Chondrocyte (in vitro differentiated cells): ENCODE results near the gene KLHL26. TPM values are rescaled to one million over a fixed set of nuclear protein-coding genes. Genes with fewer than 3 reads are reported as not detected.

Experiments
- DNase-seq: peaks from one replicate; pipeline ENCODE4 v3.0.0; 2021; ENCODE audit warnings: mixed read lengths, low spot score
- H3K27ac Mint-ChIP-seq: one replicate; pipeline ENCODE4 v1.8.0; 2021; ENCODE audit warnings: mild to moderate bottlenecking, moderate library complexity, mixed read lengths; ENCODE audit not compliant: unreplicated experiment
- H3K27me3 Mint-ChIP-seq: 2 replicates; pipeline ENCODE4 v1.8.0; 2021; ENCODE audit warnings: low read depth, mixed read lengths
- H3K36me3 Mint-ChIP-seq: 2 replicates; pipeline ENCODE4 v1.8.0; 2021; ENCODE audit warnings: low read depth, mixed read lengths
- H3K4me1 Mint-ChIP-seq: 2 replicates; pipeline ENCODE4 v1.8.0; 2021; ENCODE audit warnings: low read depth, mild to moderate bottlenecking, mixed read lengths
- H3K4me3 Mint-ChIP-seq: one replicate; pipeline ENCODE4 v1.8.0; 2021; ENCODE audit warnings: mild to moderate bottlenecking, moderate library complexity, mixed read lengths; ENCODE audit not compliant: unreplicated experiment
- H3K9me3 Mint-ChIP-seq: 2 replicates; pipeline ENCODE4 v1.8.0; 2021; ENCODE audit warnings: low read depth, mixed read lengths
- CTCF ChIP-seq: fragments of 200-600 bp; sonication (generic); IDR thresholded peaks from 2 replicates; pipeline ENCODE4 v1.5.0; 2021; ENCODE audit warnings: antibody characterized with exemption, mild to moderate bottlenecking, moderate library complexity
- total RNA-seq: library from RNA; stranded (reverse); gene quantifications from 3 replicates; pipeline ENCODE4 v1.2.1, GENCODE V29; 2021

KLHL26 gene
- total RNA-seq, 1 donor from 2014 or later: 9.8 TPM

- no peaks in the 10 kb centered on the region for H3K4me1 Mint-ChIP-seq
- H3K9me3 Mint-ChIP-seq: no peaks in the 10 kb centered on the region
These were observed 15.9 kb upstream of the KLHL26 start for GRCh38 chr19:18620902-18621301.

GRCh38 chr19:18626906-18627305, 9.9 kb upstream of the KLHL26 start:
- no peak overlapping the region for H3K4me3 Mint-ChIP-seq

More at GRCh38 chr19:18620902-18621301, 15.9 kb upstream of the KLHL26 start:
- Mint-ChIP-seq H3K27me3 (no peaks in the 10 kb centered on the region), H3K36me3 (no peaks in the 10 kb centered on the region), H3K4me3 (no peak overlapping the region), H3K27ac (no peak overlapping the region)
- TF ChIP-seq CTCF: no peak
- no peak for DNase-seq

GRCh38 chr19:18629166-18630088, 7.4 kb upstream of the KLHL26 start:
- Mint-ChIP-seq H3K36me3 (no peaks in the 10 kb centered on the region), H3K27me3 (no peaks in the 10 kb centered on the region), H3K4me3 (no peak overlapping the region), H3K27ac (no peak overlapping the region), H3K4me1 (peaks cover 6% of the 10 kb centered on the region), H3K9me3 (no peaks in the 10 kb centered on the region)
- no peak for DNase-seq
- no peak for TF ChIP-seq CTCF

More at GRCh38 chr19:18626906-18627305, 9.9 kb upstream of the KLHL26 start:
- H3K27ac Mint-ChIP-seq: no peak overlapping the region
- H3K36me3 Mint-ChIP-seq: no peaks in the 10 kb centered on the region
- no peak for TF ChIP-seq CTCF
- peaks cover 6% of the 10 kb centered on the region for H3K4me1 Mint-ChIP-seq
- H3K9me3 Mint-ChIP-seq: no peaks in the 10 kb centered on the region
- no peaks in the 10 kb centered on the region for H3K27me3 Mint-ChIP-seq
- DNase-seq: no peak

- TF ChIP-seq CTCF: no peak
- Mint-ChIP-seq H3K9me3 (no peaks in the 10 kb centered on the region), H3K27ac (no peak overlapping the region), H3K27me3 (peaks cover 2% of the 10 kb centered on the region), H3K36me3 (no peaks in the 10 kb centered on the region), H3K4me1 (peaks cover 21% of the 10 kb centered on the region), H3K4me3 (no peak overlapping the region)
- no peak for DNase-seq
These were observed 3.5 kb upstream of the KLHL26 start for GRCh38 chr19:18633321-18633720.

GRCh38 chr19:18634612-18635297, 2.1 kb upstream of the KLHL26 start:
- H3K4me3 Mint-ChIP-seq: no peak overlapping the region
- H3K9me3 Mint-ChIP-seq: no peaks in the 10 kb centered on the region
- peaks cover 19% of the 10 kb centered on the region for H3K4me1 Mint-ChIP-seq
- no peak for TF ChIP-seq CTCF
- H3K27ac Mint-ChIP-seq: no peak overlapping the region
- H3K27me3 Mint-ChIP-seq: peaks cover 2% of the 10 kb centered on the region
- no peaks in the 10 kb centered on the region for H3K36me3 Mint-ChIP-seq
- DNase-seq: no peak
